Measurements from ENCODE around the gene CENPB. TPM values are rescaled to one million over a fixed set of nuclear protein-coding genes. Genes with fewer than 3 reads are reported as not detected.

CENPB gene
- total and polyA plus RNA-seq, 3 donors from 2014 or later, result 24.8 to 44.1 (median 32.2) TPM

GRCh38 chr20:3739054-3739925 lies 47.2 kb downstream of the CENPB start:
- Histone ChIP-seq H3K27me3 (no peaks in the 10 kb centered on the region), H3K4me1 (peaks cover 7% of the 10 kb centered on the region), H3K36me3 (ENCODE audit: low read depth, missing control alignments) (no peaks in the 10 kb centered on the region), H3K9me3 (no peaks in the 10 kb centered on the region), H3K4me3 (no peak overlapping the region), H3K27ac (peak overlapping the region in 1 of 2 donors; percentile 71)
- DNase-seq, result no peak
- no peak for TF ChIP-seq CTCF (IDR thresholded peaks at IDR 0.05)
- TF ChIP-seq POLR2A (IDR thresholded peaks at IDR 0.05), result no peak
- intact Hi-C loops (cut with DNase I; ENCODE audit: low total_unique reads), result no loop called here
- WGBS, 2 donors, result 60 to 74% methylated on average over 11 to 19 of the region's 19 CpGs

- WGBS, 2 donors, result 70 to 76% methylated on average over 9 to 11 of the region's 11 CpGs
Measured at GRCh38 chr20:3738111-3739053, 48.2 kb downstream of the CENPB start.

GRCh38 chr20:3735768-3736167 lies 50.8 kb downstream of the CENPB start:
- intact Hi-C loops (cut with DNase I; ENCODE audit: low total_unique reads), result no loop called here
- no peaks in the 10 kb centered on the region for H3K36me3 ChIP-seq (ENCODE audit: low read depth, missing control alignments)
- no peak overlapping the region for H3K4me3 ChIP-seq
- peaks cover 7% of the 10 kb centered on the region for H3K4me1 ChIP-seq
- H3K27me3 ChIP-seq, result no peaks in the 10 kb centered on the region
- 90 to 96% methylated on average over 4 of the region's 4 CpGs for WGBS, 2 donors
- H3K27ac ChIP-seq, result no peak overlapping the region
- DNase-seq, result no peak
- TF ChIP-seq CTCF (IDR thresholded peaks at IDR 0.05) (no peak), POLR2A (IDR thresholded peaks at IDR 0.05) (no peak)
- no peaks in the 10 kb centered on the region for H3K9me3 ChIP-seq

More at GRCh38 chr20:3738111-3739053, 48.2 kb downstream of the CENPB start:
- no peak for DNase-seq
- Histone ChIP-seq H3K27ac (no peak overlapping the region), H3K4me3 (no peak overlapping the region), H3K9me3 (no peaks in the 10 kb centered on the region), H3K4me1 (peaks cover 7% of the 10 kb centered on the region), H3K27me3 (no peaks in the 10 kb centered on the region), H3K36me3 (ENCODE audit: low read depth, missing control alignments) (no peaks in the 10 kb centered on the region)
- intact Hi-C loops (cut with DNase I; ENCODE audit: low total_unique reads), result no loop called here
- TF ChIP-seq POLR2A (IDR thresholded peaks at IDR 0.05) (no peak), CTCF (IDR thresholded peaks at IDR 0.05) (no peak)

GRCh38 chr20:3734111-3734843 lies 52.3 kb downstream of the CENPB start:
- H3K27ac ChIP-seq, result peak overlapping the region in 1 of 2 donors; percentile 19
- intact Hi-C loops (cut with DNase I; ENCODE audit: low total_unique reads), result no loop called here
- no peak for TF ChIP-seq CTCF (IDR thresholded peaks at IDR 0.05)
- TF ChIP-seq POLR2A (IDR thresholded peaks at IDR 0.05), result no peak
- H3K9me3 ChIP-seq, result no peaks in the 10 kb centered on the region
- H3K4me3 ChIP-seq, result no peak overlapping the region
- H3K4me1 ChIP-seq, result no peaks in the 10 kb centered on the region
- DNase-seq, result peak; percentile 43
- no peaks in the 10 kb centered on the region for H3K36me3 ChIP-seq (ENCODE audit: low read depth, missing control alignments)
- 62% methylated on average over 12 of the region's 12 CpGs for WGBS, 2 donors
- H3K27me3 ChIP-seq, result no peaks in the 10 kb centered on the region

Other genes with a start within 250 kb of the CENPB start
- gene GFRA4, start 123.3 kb downstream of the CENPB start, total RNA-seq, result under 1 TPM; 0.31 to 0.74 TPM
- gene GFRA4, start 123.3 kb downstream of the CENPB start, polyA plus RNA-seq (ENCODE audit: insufficient read depth, low read depth, low replicate concordance), result 0.51 TPM
- gene ADAM33, start 104.7 kb downstream of the CENPB start, total RNA-seq, result 10 to 100 TPM; 35.4 to 61.1 TPM
- 25.5 TPM for gene ADAM33, start 104.7 kb downstream of the CENPB start, polyA plus RNA-seq (ENCODE audit: insufficient read depth, low read depth, low replicate concordance)
- 1 to 10 TPM; 4.3 to 9.4 TPM for gene SIGLEC1, start 74.1 kb downstream of the CENPB start, total RNA-seq
- gene SIGLEC1, start 74.1 kb downstream of the CENPB start, polyA plus RNA-seq (ENCODE audit: insufficient read depth, low read depth, low replicate concordance), result 6.6 TPM
- 10 to 100 TPM; 10.7 to 11.1 TPM for gene HSPA12B, start 54.1 kb downstream of the CENPB start, total RNA-seq
- gene HSPA12B, start 54.1 kb downstream of the CENPB start, polyA plus RNA-seq (ENCODE audit: insufficient read depth, low read depth, low replicate concordance), result 8.0 TPM
- gene ADISSP, start 19.0 kb downstream of the CENPB start, total RNA-seq, result 10 to 100 TPM; 17.6 to 19.7 TPM
- gene ADISSP, start 19.0 kb downstream of the CENPB start, polyA plus RNA-seq (ENCODE audit: insufficient read depth, low read depth, low replicate concordance), result 36.5 TPM
- gene SPEF1, start 5.3 kb downstream of the CENPB start, total RNA-seq, result 10 to 100 TPM in 1 of 2 donors, 1 to 10 TPM in 1; 9.8 to 12.1 TPM
- 28.8 TPM for gene SPEF1, start 5.3 kb downstream of the CENPB start, polyA plus RNA-seq (ENCODE audit: insufficient read depth, low read depth, low replicate concordance)
- gene CDC25B, start 9.6 kb upstream of the CENPB start, total RNA-seq, result 10 to 100 TPM; 25.4 to 45.6 TPM
- gene CDC25B, start 9.6 kb upstream of the CENPB start, polyA plus RNA-seq (ENCODE audit: insufficient read depth, low read depth, low replicate concordance), result 14.4 TPM
- gene AP5S1, start 33.8 kb upstream of the CENPB start, total RNA-seq, result 10 to 100 TPM; 25.9 to 26.6 TPM
- gene AP5S1, start 33.8 kb upstream of the CENPB start, polyA plus RNA-seq (ENCODE audit: insufficient read depth, low read depth, low replicate concordance), result 26.0 TPM
- 10 to 100 TPM; 28.5 to 34.6 TPM for gene MAVS, start 60.1 kb upstream of the CENPB start, total RNA-seq
- 14.5 TPM for gene MAVS, start 60.1 kb upstream of the CENPB start, polyA plus RNA-seq (ENCODE audit: insufficient read depth, low read depth, low replicate concordance)
- gene PANK2, start 102.6 kb upstream of the CENPB start, total RNA-seq, result 10 to 100 TPM; 63.4 to 71.2 TPM
- gene PANK2, start 102.6 kb upstream of the CENPB start, polyA plus RNA-seq (ENCODE audit: insufficient read depth, low read depth, low replicate concordance), result 57.9 TPM
- gene RNF24, start 228.8 kb upstream of the CENPB start, total RNA-seq, result 10 to 100 TPM; 13.5 to 14.2 TPM
- 11.0 TPM for gene RNF24, start 228.8 kb upstream of the CENPB start, polyA plus RNA-seq (ENCODE audit: insufficient read depth, low read depth, low replicate concordance)

Measured in testis (tissue), 3 donors.